ENCODE data around the gene MME. TPM values are rescaled to one million over a fixed set of nuclear protein-coding genes. Genes with fewer than 3 reads are reported as not detected.

MME gene
- total and polyA plus RNA-seq, 10 of the 15 experiments (the other 5 are each of a cell fraction or from before 2014, with no cell fraction given) = under 0.01 to 0.23 (median 0.09) TPM; not detected in 3

DNA sequence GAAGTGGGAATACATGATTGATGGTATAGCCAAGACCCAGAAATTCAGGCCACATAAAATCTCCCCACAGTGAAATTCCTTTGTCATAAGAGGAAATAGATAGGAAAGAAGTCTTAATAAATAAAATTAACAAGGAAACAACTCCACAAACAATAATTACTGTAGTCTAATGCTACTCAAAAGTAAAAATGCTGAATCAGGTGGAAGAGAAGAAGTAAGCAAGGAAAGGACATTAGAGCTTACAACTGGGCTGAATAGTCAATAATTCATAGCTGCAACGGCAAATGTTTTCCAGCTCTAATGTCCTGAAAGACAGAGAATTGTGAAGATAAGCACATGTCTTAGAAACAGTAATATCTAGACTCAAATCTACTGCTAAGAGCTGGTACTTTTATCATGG, 149.0 kb downstream of the MME start:
- no peaks in the 10 kb centered on the region for H3K79me2 ChIP-seq (ENCODE audit: control insufficient read depth, insufficient read depth, low read length)
- H4K20me1 ChIP-seq (ENCODE audit: control insufficient read depth, insufficient read depth) = no peaks in the 10 kb centered on the region
- H3K4me2 ChIP-seq (ENCODE audit: control insufficient read depth, insufficient read depth) = no peak overlapping the region
- H3K9me3 ChIP-seq (replicated peaks; ENCODE audit: control insufficient read depth, insufficient read depth, low read length) = no peaks in the 10 kb centered on the region
- H3K4me1 ChIP-seq (ENCODE audit: control insufficient read depth, insufficient read depth, low read length) = no peaks in the 10 kb centered on the region
- CTCF ChIA-PET = no interaction called here
- DNase-seq (ENCODE audit: low read depth, low spot score) (no peak), FAIRE-seq (no peak), ATAC-seq (no peak)
- SMC1A ChIA-PET (ENCODE audit: uncharacterized antibody, unreplicated experiment) = no interaction called here
- BruUV-seq (replicated peaks) = no TSS peak
- POLR2A ChIA-PET = no interaction called here
- RAD21 ChIA-PET (ENCODE audit: unreplicated experiment) = no interaction called here
- no peak overlapping the region for H3K4me3 ChIP-seq
- TF ChIP-seq RCOR1 (conservative IDR thresholded peaks at IDR 0.05; ENCODE audit: low read depth, low read length) = no peak
- TF ChIP-seq CREB1 (IDR thresholded peaks at IDR 0.05; ENCODE audit: low read depth) = no peak
- TF ChIP-seq, protein P1, sequence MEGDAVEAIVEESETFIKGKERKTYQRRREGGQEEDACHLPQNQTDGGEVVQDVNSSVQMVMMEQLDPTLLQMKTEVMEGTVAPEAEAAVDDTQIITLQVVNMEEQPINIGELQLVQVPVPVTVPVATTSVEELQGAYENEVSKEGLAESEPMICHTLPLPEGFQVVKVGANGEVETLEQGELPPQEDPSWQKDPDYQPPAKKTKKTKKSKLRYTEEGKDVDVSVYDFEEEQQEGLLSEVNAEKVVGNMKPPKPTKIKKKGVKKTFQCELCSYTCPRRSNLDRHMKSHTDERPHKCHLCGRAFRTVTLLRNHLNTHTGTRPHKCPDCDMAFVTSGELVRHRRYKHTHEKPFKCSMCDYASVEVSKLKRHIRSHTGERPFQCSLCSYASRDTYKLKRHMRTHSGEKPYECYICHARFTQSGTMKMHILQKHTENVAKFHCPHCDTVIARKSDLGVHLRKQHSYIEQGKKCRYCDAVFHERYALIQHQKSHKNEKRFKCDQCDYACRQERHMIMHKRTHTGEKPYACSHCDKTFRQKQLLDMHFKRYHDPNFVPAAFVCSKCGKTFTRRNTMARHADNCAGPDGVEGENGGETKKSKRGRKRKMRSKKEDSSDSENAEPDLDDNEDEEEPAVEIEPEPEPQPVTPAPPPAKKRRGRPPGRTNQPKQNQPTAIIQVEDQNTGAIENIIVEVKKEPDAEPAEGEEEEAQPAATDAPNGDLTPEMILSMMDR (IDR thresholded peaks at IDR 0.05 in 2 of 3, conservative IDR thresholded peaks at IDR 0.05 in 1 of 3; ENCODE audit: control insufficient read depth in 2 of 3, extremely low read depth in 1 of 3, insufficient read depth in 1 of 3, low read depth in 3 of 3, low read length in 3 of 3) = no peak
- TF ChIP-seq KDM1A (IDR thresholded peaks at IDR 0.05; ENCODE audit: borderline replicate concordance) = no peak
- TF ChIP-seq GATAD2B (conservative IDR thresholded peaks at IDR 0.05; ENCODE audit: low read depth) = no peak
- 8% methylated on average over 1 of the region's 1 CpG for WGBS (ENCODE audit: insufficient coverage, insufficient replicate concordance, low lambda C conversion rate, missing lambda C conversion rate)
- no peak overlapping the region for H2AFZ ChIP-seq (ENCODE audit: control insufficient read depth, low read depth, low read length)
- in situ Hi-C loops (cut with MboI) (no loop called here), intact Hi-C loops (cut with micrococcal nuclease; ENCODE audit: unreplicated experiment) (no loop called here)
- no peaks in the 10 kb centered on the region for H3K36me3 ChIP-seq (ENCODE audit: control insufficient read depth in 2 of 2, insufficient read depth in 2 of 2, low read length in 1 of 2)
- H3K27me3 ChIP-seq (replicated peaks in 1 of 2; ENCODE audit: control insufficient read depth in 2 of 2, insufficient read depth in 2 of 2, low read length in 1 of 2) = no peaks in the 10 kb centered on the region
- H3K9ac ChIP-seq (ENCODE audit: control insufficient read depth, insufficient read depth, low read length) = no peak overlapping the region
- H3K27ac ChIP-seq (ENCODE audit: control insufficient read depth, insufficient read depth) = no peak overlapping the region

DNA sequence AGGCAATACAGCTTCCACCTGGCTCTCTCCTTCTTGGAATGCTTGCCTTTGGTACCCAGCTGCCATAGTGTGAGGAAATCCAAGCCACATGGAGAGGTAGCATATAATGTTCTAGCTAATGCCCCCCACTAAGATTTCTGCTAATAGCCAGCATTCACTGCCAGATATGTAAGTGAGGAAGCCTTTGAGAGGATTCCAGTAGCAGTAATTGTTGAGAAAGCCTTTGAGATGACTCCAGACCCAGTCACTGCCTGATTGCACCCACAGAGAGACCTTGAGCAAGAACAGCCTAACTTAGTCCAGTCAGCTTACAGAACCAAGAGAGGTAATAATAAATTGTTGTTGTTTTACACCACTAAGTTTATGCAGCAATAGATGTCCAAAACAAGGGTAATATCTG, 150.3 kb downstream of the MME start:
- ChIA-PET RAD21 (ENCODE audit: unreplicated experiment) (no interaction called here), SMC1A (ENCODE audit: uncharacterized antibody, unreplicated experiment) (no interaction called here), POLR2A (no interaction called here), CTCF (no interaction called here)
- in situ Hi-C loops (cut with MboI) (no loop called here), intact Hi-C loops (cut with micrococcal nuclease; ENCODE audit: unreplicated experiment) (no loop called here)
- no peaks in the 10 kb centered on the region for H3K27me3 ChIP-seq (replicated peaks in 1 of 2; ENCODE audit: control insufficient read depth in 2 of 2, insufficient read depth in 2 of 2, low read length in 1 of 2)
- H3K9me3 ChIP-seq (replicated peaks; ENCODE audit: control insufficient read depth, insufficient read depth, low read length) = no peaks in the 10 kb centered on the region
- H4K20me1 ChIP-seq (ENCODE audit: control insufficient read depth, insufficient read depth) = no peaks in the 10 kb centered on the region
- H3K4me3 ChIP-seq = no peak overlapping the region
- ATAC-seq (no peak), DNase-seq (ENCODE audit: low read depth, low spot score) (no peak), FAIRE-seq (no peak)
- H2AFZ ChIP-seq (ENCODE audit: control insufficient read depth, low read depth, low read length) = no peak overlapping the region
- no peak overlapping the region for H3K4me2 ChIP-seq (ENCODE audit: control insufficient read depth, insufficient read depth)
- no peak overlapping the region for H3K27ac ChIP-seq (ENCODE audit: control insufficient read depth, insufficient read depth)
- no peaks in the 10 kb centered on the region for H3K36me3 ChIP-seq (ENCODE audit: control insufficient read depth in 2 of 2, insufficient read depth in 2 of 2, low read length in 1 of 2)
- no peak overlapping the region for H3K9ac ChIP-seq (ENCODE audit: control insufficient read depth, insufficient read depth, low read length)
- H3K79me2 ChIP-seq (ENCODE audit: control insufficient read depth, insufficient read depth, low read length) = no peaks in the 10 kb centered on the region
- no TSS peak for BruUV-seq (replicated peaks)
- H3K4me1 ChIP-seq (ENCODE audit: control insufficient read depth, insufficient read depth, low read length) = no peaks in the 10 kb centered on the region
- no peak for TF ChIP-seq BMI1 (IDR thresholded peaks at IDR 0.05; ENCODE audit: borderline replicate concordance)
- TF ChIP-seq, protein P2, sequence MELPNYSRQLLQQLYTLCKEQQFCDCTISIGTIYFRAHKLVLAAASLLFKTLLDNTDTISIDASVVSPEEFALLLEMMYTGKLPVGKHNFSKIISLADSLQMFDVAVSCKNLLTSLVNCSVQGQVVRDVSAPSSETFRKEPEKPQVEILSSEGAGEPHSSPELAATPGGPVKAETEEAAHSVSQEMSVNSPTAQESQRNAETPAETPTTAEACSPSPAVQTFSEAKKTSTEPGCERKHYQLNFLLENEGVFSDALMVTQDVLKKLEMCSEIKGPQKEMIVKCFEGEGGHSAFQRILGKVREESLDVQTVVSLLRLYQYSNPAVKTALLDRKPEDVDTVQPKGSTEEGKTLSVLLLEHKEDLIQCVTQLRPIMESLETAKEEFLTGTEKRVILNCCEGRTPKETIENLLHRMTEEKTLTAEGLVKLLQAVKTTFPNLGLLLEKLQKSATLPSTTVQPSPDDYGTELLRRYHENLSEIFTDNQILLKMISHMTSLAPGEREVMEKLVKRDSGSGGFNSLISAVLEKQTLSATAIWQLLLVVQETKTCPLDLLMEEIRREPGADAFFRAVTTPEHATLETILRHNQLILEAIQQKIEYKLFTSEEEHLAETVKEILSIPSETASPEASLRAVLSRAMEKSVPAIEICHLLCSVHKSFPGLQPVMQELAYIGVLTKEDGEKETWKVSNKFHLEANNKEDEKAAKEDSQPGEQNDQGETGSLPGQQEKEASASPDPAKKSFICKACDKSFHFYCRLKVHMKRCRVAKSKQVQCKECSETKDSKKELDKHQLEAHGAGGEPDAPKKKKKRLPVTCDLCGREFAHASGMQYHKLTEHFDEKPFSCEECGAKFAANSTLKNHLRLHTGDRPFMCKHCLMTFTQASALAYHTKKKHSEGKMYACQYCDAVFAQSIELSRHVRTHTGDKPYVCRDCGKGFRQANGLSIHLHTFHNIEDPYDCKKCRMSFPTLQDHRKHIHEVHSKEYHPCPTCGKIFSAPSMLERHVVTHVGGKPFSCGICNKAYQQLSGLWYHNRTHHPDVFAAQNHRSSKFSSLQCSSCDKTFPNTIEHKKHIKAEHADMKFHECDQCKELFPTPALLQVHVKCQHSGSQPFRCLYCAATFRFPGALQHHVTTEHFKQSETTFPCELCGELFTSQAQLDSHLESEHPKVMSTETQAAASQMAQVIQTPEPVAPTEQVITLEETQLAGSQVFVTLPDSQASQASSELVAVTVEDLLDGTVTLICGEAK (IDR thresholded peaks at IDR 0.05; ENCODE audit: borderline replicate concordance) = no peak
- TF ChIP-seq, protein P3, sequence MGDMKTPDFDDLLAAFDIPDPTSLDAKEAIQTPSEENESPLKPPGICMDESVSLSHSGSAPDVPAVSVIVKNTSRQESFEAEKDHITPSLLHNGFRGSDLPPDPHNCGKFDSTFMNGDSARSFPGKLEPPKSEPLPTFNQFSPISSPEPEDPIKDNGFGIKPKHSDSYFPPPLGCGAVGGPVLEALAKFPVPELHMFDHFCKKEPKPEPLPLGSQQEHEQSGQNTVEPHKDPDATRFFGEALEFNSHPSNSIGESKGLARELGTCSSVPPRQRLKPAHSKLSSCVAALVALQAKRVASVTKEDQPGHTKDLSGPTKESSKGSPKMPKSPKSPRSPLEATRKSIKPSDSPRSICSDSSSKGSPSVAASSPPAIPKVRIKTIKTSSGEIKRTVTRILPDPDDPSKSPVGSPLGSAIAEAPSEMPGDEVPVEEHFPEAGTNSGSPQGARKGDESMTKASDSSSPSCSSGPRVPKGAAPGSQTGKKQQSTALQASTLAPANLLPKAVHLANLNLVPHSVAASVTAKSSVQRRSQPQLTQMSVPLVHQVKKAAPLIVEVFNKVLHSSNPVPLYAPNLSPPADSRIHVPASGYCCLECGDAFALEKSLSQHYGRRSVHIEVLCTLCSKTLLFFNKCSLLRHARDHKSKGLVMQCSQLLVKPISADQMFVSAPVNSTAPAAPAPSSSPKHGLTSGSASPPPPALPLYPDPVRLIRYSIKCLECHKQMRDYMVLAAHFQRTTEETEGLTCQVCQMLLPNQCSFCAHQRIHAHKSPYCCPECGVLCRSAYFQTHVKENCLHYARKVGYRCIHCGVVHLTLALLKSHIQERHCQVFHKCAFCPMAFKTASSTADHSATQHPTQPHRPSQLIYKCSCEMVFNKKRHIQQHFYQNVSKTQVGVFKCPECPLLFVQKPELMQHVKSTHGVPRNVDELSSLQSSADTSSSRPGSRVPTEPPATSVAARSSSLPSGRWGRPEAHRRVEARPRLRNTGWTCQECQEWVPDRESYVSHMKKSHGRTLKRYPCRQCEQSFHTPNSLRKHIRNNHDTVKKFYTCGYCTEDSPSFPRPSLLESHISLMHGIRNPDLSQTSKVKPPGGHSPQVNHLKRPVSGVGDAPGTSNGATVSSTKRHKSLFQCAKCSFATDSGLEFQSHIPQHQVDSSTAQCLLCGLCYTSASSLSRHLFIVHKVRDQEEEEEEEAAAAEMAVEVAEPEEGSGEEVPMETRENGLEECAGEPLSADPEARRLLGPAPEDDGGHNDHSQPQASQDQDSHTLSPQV (IDR thresholded peaks at IDR 0.05) = no peak

All from GM12878 (cell line).